ENCODE results near the gene RTP5.

DNA sequence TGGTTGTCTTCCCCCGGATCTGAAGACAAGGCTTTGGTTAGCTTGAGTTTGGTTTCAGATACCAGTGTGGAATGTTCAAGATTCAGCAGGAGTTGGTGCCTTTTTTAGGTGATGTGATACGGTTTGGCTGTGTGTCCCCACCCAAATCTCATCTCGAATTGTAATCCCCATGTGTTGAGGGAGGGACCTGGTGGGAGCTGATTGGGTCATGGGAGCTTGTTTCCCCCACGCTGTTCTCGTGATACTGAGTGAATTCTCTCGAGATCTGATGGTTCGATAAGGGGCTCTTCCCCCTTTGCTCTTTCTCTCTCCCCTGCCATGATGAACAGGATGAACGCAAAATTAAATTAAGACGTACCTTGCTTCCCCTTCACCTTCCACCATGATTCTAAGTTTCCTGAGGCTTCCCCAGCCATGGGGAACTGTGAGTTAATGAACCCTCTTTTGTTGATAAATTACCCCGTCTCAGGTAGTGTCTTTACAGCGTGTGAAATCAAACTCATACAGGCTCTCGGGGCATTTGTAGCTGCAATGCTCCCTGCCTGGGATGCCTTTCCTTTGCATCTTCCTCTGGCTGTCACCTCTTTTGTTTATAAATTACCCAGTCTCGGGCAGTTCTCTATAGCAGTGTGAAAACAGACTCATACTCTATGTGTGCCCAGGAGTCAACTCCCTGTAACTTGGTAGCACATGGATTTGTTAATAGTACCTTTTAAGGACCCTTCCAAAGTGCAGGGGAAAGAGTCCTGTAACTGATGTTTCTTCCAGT, 32.1 kb upstream of the RTP5 start:
- TF ChIP-seq, protein P1, sequence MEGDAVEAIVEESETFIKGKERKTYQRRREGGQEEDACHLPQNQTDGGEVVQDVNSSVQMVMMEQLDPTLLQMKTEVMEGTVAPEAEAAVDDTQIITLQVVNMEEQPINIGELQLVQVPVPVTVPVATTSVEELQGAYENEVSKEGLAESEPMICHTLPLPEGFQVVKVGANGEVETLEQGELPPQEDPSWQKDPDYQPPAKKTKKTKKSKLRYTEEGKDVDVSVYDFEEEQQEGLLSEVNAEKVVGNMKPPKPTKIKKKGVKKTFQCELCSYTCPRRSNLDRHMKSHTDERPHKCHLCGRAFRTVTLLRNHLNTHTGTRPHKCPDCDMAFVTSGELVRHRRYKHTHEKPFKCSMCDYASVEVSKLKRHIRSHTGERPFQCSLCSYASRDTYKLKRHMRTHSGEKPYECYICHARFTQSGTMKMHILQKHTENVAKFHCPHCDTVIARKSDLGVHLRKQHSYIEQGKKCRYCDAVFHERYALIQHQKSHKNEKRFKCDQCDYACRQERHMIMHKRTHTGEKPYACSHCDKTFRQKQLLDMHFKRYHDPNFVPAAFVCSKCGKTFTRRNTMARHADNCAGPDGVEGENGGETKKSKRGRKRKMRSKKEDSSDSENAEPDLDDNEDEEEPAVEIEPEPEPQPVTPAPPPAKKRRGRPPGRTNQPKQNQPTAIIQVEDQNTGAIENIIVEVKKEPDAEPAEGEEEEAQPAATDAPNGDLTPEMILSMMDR (IDR thresholded peaks at IDR 0.05), result no peak
- TF ChIP-seq POLR2A (IDR thresholded peaks at IDR 0.05), result no peak

Data from breast epithelium (tissue), 3 donors.